WTC11 (cell line): ENCODE results near the gene ADAM22. TPM values are rescaled to one million over a fixed set of nuclear protein-coding genes. Genes with fewer than 3 reads are reported as not detected.

Source experiments
- ATAC-seq: fragments of 200-7000 bp; cut with Tn5 transposase; 2 replicates; pipeline ENCODE4 v1.10.0; 2021; ENCODE audit warnings: mild to moderate bottlenecking, moderate library complexity
- CTCF ChIA-PET: fragments of 300-600 bp; sonication (Branson Sonifier 250); formaldehyde crosslinking; loops from one replicate; lab custom pipeline; 2021; ENCODE audit warnings: antibody characterized with exemption; lab: Charles Lee
- POLR2A ChIA-PET: fragments of 350-600 bp; sonication (Branson Sonifier 250); formaldehyde crosslinking; loops from one replicate; lab custom pipeline; 2021; ENCODE audit warnings: antibody characterized with exemption; lab: Charles Lee
- DNase-seq: peaks from one replicate; pipeline ENCODE4 v3.0.0; 2021; ENCODE audit warnings: low spot score
- H3K27ac Mint-ChIP-seq: 2 replicates; pipeline ENCODE4 v1.8.0; 2021; ENCODE audit warnings: mixed read lengths
- H3K27me3 Mint-ChIP-seq: 2 replicates; pipeline ENCODE4 v1.8.0; 2021; ENCODE audit warnings: low read depth, mild to moderate bottlenecking, moderate library complexity, mixed read lengths
- H3K36me3 Mint-ChIP-seq: 2 replicates; pipeline ENCODE4 v1.8.0; 2021; ENCODE audit warnings: mixed read lengths
- H3K4me1 Mint-ChIP-seq: 2 replicates; pipeline ENCODE4 v1.8.0; 2022; ENCODE audit warnings: mixed read lengths
- H3K4me3 Mint-ChIP-seq: 2 replicates; pipeline ENCODE4 v1.8.0; 2021; ENCODE audit warnings: mild to moderate bottlenecking, moderate library complexity, mixed read lengths
- H3K9me3 Mint-ChIP-seq: 2 replicates; pipeline ENCODE4 v1.8.0; 2021; ENCODE audit warnings: mixed read lengths
- AFF4 ChIP-seq: sonication (generic); formaldehyde crosslinking; IDR thresholded peaks from 2 replicates; pipeline ENCODE4 v1.8.1; 2023; ENCODE audit warnings: mild to moderate bottlenecking, missing genetic modification reagents, borderline replicate concordance
- AR ChIP-seq: fragments of 250-450 bp; sonication (Bioruptor Pico); IDR thresholded peaks from 2 replicates; pipeline ENCODE4 v1.9.0; 2021; ENCODE audit warnings: mild to moderate bottlenecking
- CBFB ChIP-seq: sonication (generic); formaldehyde crosslinking; IDR thresholded peaks from 2 replicates; pipeline ENCODE4 v1.8.1; 2022; ENCODE audit warnings: mild to moderate bottlenecking, low read depth, missing genetic modification reagents
- ETV6 ChIP-seq: sonication (generic); formaldehyde crosslinking; IDR thresholded peaks from 2 replicates; pipeline ENCODE4 v1.8.1; 2022; ENCODE audit warnings: mild to moderate bottlenecking, missing genetic modification reagents
- FOXJ3 ChIP-seq: sonication (generic); formaldehyde crosslinking; IDR thresholded peaks from 2 replicates; pipeline ENCODE4 v1.9.0; 2021; ENCODE audit warnings: missing genetic modification reagents, mild to moderate bottlenecking, borderline replicate concordance
- GTF2I ChIP-seq: fragments of 250-450 bp; sonication (Bioruptor Pico); conservative IDR thresholded peaks from 2 replicates; pipeline ENCODE4 v1.4.0; 2021; ENCODE audit warnings: mild to moderate bottlenecking
- MLX ChIP-seq: sonication (generic); formaldehyde crosslinking; IDR thresholded peaks from 2 replicates; pipeline ENCODE4 v1.8.1; 2023; ENCODE audit warnings: mild to moderate bottlenecking, missing genetic modification reagents, moderate library complexity
- MYBL2 ChIP-seq: sonication (generic); formaldehyde crosslinking; IDR thresholded peaks from 2 replicates; pipeline ENCODE4 v1.8.1; 2023; ENCODE audit warnings: mild to moderate bottlenecking, moderate library complexity, missing genetic modification reagents
- NR3C1 ChIP-seq: sonication (generic); formaldehyde crosslinking; conservative IDR thresholded peaks from 2 replicates; pipeline ENCODE4 v1.8.1; 2023; ENCODE audit warnings: low read depth, mild to moderate bottlenecking, missing genetic modification reagents
- SMAD3 ChIP-seq: sonication (generic); formaldehyde crosslinking; IDR thresholded peaks from 2 replicates; pipeline ENCODE4 v1.8.0; 2022; ENCODE audit warnings: missing genetic modification reagents, mild to moderate bottlenecking, borderline replicate concordance
- SP1 ChIP-seq: sonication (generic); formaldehyde crosslinking; conservative IDR thresholded peaks from 2 replicates; pipeline ENCODE4 v1.8.1; 2022; ENCODE audit warnings: missing genetic modification reagents
- TCF7 ChIP-seq: sonication (generic); formaldehyde crosslinking; IDR thresholded peaks from 2 replicates; pipeline ENCODE4 v1.8.0; 2022; ENCODE audit warnings: mild to moderate bottlenecking, low read depth, missing genetic modification reagents, moderate library complexity
- ZNF263 ChIP-seq: sonication (generic); formaldehyde crosslinking; IDR thresholded peaks from 2 replicates; pipeline ENCODE4 v1.8.1; 2022; ENCODE audit warnings: low read depth, mild to moderate bottlenecking, moderate library complexity, missing genetic modification reagents
- ZNF532 ChIP-seq: fragments of 250-450 bp; sonication (Bioruptor Pico); IDR thresholded peaks from 2 replicates; pipeline ENCODE4 v1.9.0; 2021; ENCODE audit warnings: mild to moderate bottlenecking, borderline replicate concordance
- total RNA-seq: library from RNA; stranded (reverse); gene quantifications from 3 replicates; pipeline ENCODE4 v1.2.3, GENCODE V29; 2021
- TF ChIP-seq, protein P1 (sequence below): sonication (generic); formaldehyde crosslinking; IDR thresholded peaks from 2 replicates; pipeline ENCODE4 v1.8.0; 2023; ENCODE audit warnings: missing genetic modification reagents
- TF ChIP-seq, protein P2 (sequence below): sonication (generic); formaldehyde crosslinking; IDR thresholded peaks from 2 replicates; pipeline ENCODE4 v1.8.1; 2022; ENCODE audit warnings: missing genetic modification reagents, borderline replicate concordance
- TF ChIP-seq, protein P3 (sequence below): fragments of 250-450 bp; sonication (Bioruptor Pico); IDR thresholded peaks from 2 replicates; pipeline ENCODE4 v1.9.0; 2021; ENCODE audit warnings: mild to moderate bottlenecking

The ADAM22 gene
- total RNA-seq, 1 experiment from 2014 or later: 12.4 TPM

- Mint-ChIP-seq H3K27me3 (no peaks in the 10 kb centered on the region), H3K9me3 (peaks cover 14% of the 10 kb centered on the region; the same call in 1 of the 2 replicates), H3K4me3 (no peak overlapping the region), H3K36me3 (no peaks in the 10 kb centered on the region; the same call in 1 of the 2 replicates)
- ChIA-PET CTCF (no interaction called here), POLR2A (no interaction called here)
- DNase-seq: no peak
- TF ChIP-seq SP1: no peak
- TF ChIP-seq ZNF263: no peak
- TF ChIP-seq ZNF532 (CRISPR knock-in tag): no peak
- TF ChIP-seq NR3C1: no peak
- TF ChIP-seq TCF7 (CRISPR knock-in tag): no peak
- TF ChIP-seq AR (CRISPR knock-in tag): no peak
- no peak for TF ChIP-seq MLX (CRISPR knock-in tag)
- no peak for TF ChIP-seq SMAD3 (CRISPR knock-in tag)
- no peak for TF ChIP-seq GTF2I (CRISPR knock-in tag)
- no peak for TF ChIP-seq FOXJ3
- TF ChIP-seq, protein P1, sequence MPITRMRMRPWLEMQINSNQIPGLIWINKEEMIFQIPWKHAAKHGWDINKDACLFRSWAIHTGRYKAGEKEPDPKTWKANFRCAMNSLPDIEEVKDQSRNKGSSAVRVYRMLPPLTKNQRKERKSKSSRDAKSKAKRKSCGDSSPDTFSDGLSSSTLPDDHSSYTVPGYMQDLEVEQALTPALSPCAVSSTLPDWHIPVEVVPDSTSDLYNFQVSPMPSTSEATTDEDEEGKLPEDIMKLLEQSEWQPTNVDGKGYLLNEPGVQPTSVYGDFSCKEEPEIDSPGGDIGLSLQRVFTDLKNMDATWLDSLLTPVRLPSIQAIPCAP (CRISPR knock-in tag): no peak
- no peak for TF ChIP-seq ETV6 (CRISPR knock-in tag)
- TF ChIP-seq, protein P2, sequence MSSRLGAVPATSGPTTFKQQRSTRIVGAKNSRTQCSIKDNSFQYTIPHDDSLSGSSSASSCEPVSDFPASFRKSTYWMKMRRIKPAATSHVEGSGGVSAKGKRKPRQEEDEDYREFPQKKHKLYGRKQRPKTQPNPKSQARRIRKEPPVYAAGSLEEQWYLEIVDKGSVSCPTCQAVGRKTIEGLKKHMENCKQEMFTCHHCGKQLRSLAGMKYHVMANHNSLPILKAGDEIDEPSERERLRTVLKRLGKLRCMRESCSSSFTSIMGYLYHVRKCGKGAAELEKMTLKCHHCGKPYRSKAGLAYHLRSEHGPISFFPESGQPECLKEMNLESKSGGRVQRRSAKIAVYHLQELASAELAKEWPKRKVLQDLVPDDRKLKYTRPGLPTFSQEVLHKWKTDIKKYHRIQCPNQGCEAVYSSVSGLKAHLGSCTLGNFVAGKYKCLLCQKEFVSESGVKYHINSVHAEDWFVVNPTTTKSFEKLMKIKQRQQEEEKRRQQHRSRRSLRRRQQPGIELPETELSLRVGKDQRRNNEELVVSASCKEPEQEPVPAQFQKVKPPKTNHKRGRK: no peak
- no peak for TF ChIP-seq MYBL2
- TF ChIP-seq, all 79 proteins: peak for 0
- no peak for ATAC-seq
- no peak overlapping the region; the same call in 1 of the 2 replicates for H3K27ac Mint-ChIP-seq
- H3K4me1 Mint-ChIP-seq: no peaks in the 10 kb centered on the region
Observed at GRCh38 chr7:88057655-88058054, 123.6 kb downstream of the ADAM22 start.

- DNase-seq: no peak
- ChIA-PET POLR2A (interaction anchor here (0.5 kb wide), 1 partner anchor 158 kb away, joined by 5 read pairs; no protein-coding TSS in a partner anchor), CTCF (no interaction called here)
- Mint-ChIP-seq H3K4me3 (no peak overlapping the region), H3K9me3 (peaks cover 14% of the 10 kb centered on the region; the same call in 1 of the 2 replicates), H3K27ac (no peak overlapping the region), H3K36me3 (no peaks in the 10 kb centered on the region; the same call in 1 of the 2 replicates), H3K4me1 (no peaks in the 10 kb centered on the region), H3K27me3 (no peaks in the 10 kb centered on the region)
- no peak for ATAC-seq
- TF ChIP-seq AFF4 (CRISPR knock-in tag) (no peak), CBFB (no peak)
- TF ChIP-seq, protein P3, sequence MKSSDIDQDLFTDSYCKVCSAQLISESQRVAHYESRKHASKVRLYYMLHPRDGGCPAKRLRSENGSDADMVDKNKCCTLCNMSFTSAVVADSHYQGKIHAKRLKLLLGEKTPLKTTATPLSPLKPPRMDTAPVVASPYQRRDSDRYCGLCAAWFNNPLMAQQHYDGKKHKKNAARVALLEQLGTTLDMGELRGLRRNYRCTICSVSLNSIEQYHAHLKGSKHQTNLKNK (CRISPR knock-in tag): no peak
Observed at GRCh38 chr7:88062238-88062637, 128.2 kb downstream of the ADAM22 start.
